NB4 (cell line): ENCODE results near the gene SP6.

Experiments used
- DNase-seq: peaks from one replicate; pipeline ENCODE4 v3.0.0; 2010; ENCODE audit warnings: low read depth
- H3K4me3 ChIP-seq: one replicate; pipeline ENCODE4 v1.5.1; 2011; ENCODE audit warnings: mild to moderate bottlenecking, low read depth, low read length, moderate library complexity
- MYC ChIP-seq: IDR thresholded peaks from 2 replicates; pipeline ENCODE4 v1.6.1; 2011; ENCODE audit warnings: low read depth, low read length
- POLR2A ChIP-seq: IDR thresholded peaks from 2 replicates; pipeline ENCODE4 v1.6.1; 2011; ENCODE audit warnings: mild to moderate bottlenecking; ENCODE audit not compliant: insufficient read length; ENCODE audit errors: extremely low read depth
- TF ChIP-seq, protein P1 (sequence below): IDR thresholded peaks from one replicate; pipeline ENCODE4 v1.5.1; 2012; ENCODE audit warnings: low read depth, low read length
- TF ChIP-seq, protein P2 (sequence below): IDR thresholded peaks from 2 replicates; pipeline ENCODE4 v1.6.1; 2011; ENCODE audit warnings: low read depth, low read length

Gene SP6

DNA sequence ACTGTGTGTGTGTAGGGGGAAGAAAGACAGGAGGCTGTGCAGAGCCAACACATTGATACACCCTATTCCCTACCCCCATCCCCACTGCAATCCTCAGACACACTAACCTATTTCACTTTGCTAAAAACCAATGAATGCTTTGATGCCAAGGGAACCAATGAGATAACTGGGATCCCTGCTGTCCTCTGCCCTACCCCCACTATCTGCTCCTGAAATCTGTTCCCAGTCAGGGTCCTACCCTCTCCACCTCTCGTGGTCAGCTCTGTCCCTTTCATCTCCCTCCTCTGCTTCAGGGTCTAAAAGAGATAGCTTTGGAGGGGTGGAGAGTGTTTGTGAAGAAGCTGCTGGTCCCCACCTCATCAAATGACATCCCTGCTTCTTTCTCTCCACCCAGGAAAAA, 19.1 kb upstream of the SP6 start:
- no peak overlapping the region for H3K4me3 ChIP-seq
- TF ChIP-seq, protein P1, sequence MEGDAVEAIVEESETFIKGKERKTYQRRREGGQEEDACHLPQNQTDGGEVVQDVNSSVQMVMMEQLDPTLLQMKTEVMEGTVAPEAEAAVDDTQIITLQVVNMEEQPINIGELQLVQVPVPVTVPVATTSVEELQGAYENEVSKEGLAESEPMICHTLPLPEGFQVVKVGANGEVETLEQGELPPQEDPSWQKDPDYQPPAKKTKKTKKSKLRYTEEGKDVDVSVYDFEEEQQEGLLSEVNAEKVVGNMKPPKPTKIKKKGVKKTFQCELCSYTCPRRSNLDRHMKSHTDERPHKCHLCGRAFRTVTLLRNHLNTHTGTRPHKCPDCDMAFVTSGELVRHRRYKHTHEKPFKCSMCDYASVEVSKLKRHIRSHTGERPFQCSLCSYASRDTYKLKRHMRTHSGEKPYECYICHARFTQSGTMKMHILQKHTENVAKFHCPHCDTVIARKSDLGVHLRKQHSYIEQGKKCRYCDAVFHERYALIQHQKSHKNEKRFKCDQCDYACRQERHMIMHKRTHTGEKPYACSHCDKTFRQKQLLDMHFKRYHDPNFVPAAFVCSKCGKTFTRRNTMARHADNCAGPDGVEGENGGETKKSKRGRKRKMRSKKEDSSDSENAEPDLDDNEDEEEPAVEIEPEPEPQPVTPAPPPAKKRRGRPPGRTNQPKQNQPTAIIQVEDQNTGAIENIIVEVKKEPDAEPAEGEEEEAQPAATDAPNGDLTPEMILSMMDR, result no peak
- TF ChIP-seq, protein P2, sequence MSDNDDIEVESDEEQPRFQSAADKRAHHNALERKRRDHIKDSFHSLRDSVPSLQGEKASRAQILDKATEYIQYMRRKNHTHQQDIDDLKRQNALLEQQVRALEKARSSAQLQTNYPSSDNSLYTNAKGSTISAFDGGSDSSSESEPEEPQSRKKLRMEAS, result no peak
- no peak for TF ChIP-seq MYC
- no peak for TF ChIP-seq POLR2A
- no peak for DNase-seq

DNA sequence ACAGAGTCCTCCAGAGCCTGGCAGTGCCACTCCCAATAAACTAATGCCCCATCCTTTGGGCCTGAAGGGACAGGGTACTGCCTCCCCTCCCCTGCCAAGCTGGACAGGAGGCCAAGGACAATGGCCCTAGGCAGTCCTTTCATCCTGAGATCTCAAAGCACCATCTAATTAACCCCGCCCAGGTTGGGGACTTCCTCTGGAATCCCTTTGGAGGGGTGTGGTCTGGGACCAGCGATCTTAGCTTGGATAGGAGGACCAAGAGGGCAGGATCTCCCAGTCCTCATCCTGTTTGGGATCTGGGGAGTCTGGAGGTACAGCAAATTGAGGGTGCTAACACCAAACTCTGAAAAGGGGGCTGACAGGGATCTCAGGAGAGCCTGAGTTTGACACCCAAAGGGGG, 18.2 kb upstream of the SP6 start:
- DNase-seq, result no peak
- TF ChIP-seq POLR2A (no peak), MYC (no peak)
- TF ChIP-seq, protein P2, result no peak
- TF ChIP-seq, protein P1, result no peak
- H3K4me3 ChIP-seq, result no peak overlapping the region

DNA sequence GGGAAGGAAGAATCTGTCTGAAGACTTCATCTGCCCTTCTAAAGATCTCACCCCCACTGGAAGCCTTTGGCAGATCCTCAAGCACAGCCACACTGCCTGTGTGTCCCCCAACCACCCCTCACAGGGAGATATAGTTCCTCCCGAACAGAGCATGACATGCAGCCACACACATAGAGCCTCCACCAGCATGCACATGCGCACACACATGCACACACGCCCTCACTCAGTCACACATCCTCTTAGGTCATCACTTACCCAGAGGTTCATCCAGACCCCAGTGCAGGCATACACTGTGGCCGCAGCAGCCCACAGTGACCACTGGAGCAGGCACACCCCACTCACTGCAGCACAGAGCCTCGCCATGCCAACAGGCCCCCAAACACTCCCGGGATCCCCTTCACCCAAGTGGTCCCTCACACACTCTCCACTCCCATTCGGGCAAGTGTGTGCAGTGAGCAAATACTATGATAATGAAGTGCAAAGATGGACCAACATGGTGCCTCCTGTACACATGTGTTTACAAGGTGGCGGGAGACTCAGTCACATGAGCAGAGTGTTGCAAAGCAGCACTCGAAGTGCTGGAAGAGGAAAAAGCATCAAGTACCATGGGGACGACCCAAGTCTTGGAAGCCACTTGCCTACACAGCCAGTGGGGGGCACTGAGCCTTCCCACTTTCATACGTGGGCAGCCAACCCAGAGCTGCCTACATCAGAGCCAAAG, 17.0 kb upstream of the SP6 start:
- no peak overlapping the region for H3K4me3 ChIP-seq
- no peak for TF ChIP-seq MYC
- TF ChIP-seq POLR2A, result no peak
- TF ChIP-seq, protein P2, result no peak
- TF ChIP-seq, protein P1, result no peak
- no peak for DNase-seq

DNA sequence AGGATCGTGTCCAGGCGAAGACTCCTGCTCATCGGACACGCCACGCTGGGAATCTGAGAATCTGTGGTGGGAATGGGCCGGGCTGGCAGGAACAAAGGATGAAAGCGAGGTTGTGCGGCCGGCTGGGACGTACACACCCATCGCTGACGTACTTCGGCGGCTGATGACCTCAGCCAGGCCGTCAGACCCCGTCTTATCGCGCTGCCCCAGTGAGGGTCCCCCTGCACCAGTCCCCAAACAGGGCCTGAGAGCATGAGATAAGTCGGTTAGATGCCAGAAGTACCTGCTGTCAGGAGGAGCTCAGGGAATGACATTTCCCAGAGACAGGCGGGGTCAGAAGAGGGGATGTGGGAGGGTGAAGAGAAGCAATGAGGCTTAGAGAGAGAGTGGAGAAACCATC, 16.0 kb upstream of the SP6 start:
- no peak for TF ChIP-seq MYC
- TF ChIP-seq, protein P2, result no peak
- no peak for TF ChIP-seq POLR2A
- TF ChIP-seq, protein P1, result no peak
- no peak overlapping the region for H3K4me3 ChIP-seq
- no peak for DNase-seq

DNA sequence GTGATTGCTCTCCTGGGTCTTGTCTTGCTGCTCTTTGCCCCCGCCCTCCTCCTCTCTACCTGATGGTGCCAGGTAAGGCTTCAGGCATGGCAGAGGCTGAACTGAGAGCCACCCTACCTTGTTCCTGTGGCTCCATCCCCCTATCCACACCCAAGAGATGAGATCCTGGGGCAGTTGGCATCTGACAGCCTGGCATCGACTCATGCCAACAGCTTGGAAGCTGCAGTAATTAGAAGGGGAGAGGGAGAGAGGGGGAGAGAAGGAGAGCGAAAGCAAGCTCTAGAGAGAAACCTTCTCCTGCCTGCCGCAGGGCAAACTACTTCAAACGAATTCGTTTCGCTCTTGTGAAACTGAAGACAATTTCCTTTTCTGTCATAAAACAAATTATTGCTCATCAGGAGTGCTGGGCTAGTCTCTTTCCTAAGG, 13.8 kb upstream of the SP6 start:
- DNase-seq, result no peak
- no peak for TF ChIP-seq MYC
- TF ChIP-seq, protein P2, result no peak
- TF ChIP-seq, protein P1, result no peak
- TF ChIP-seq POLR2A, result no peak

More for the DNA sequence above, 13.8 kb upstream of the SP6 start:
- H3K4me3 ChIP-seq, result no peak overlapping the region
